ENCODE results near the gene SCN11A. TPM values are rescaled to one million over a fixed set of nuclear protein-coding genes. Genes with fewer than 3 reads are reported as not detected.
"Not testable (repeated sequence)": the region's sequence is repeated elsewhere in the genome, so short reads cannot be mapped to it uniquely, and the experiment has no call there.

The SCN11A gene
- total RNA-seq, 1 experiment from 2014 or later: not detected

DNA sequence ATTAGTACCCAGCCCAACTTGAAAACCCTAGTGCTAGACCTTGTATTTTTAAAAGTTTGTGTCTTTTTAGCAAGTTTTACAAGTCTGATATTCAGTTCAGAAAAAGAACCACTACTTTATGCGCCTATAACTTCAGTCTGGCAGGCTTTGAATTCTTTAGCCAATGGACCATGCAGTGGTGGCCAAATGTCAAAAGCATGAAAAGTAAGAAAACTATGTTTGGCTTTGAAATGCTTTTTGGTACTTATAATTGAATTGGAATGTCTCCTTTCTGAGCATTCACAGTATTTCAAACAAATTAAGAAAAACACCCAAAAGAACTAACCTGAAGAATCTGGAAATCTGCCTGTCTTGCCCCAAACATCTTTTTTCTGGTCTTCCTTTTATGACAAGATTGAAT is 12.9 kb upstream of the SCN11A start:
- no peak for DNase-seq
- Histone ChIP-seq H3K27me3 (ENCODE audit: insufficient read depth, low read depth) (no peaks in the 10 kb centered on the region), H3F3A (ENCODE audit: insufficient read depth, low read depth) (no peaks in the 10 kb centered on the region), H3K4me2 (no peak overlapping the region), H3K4me3 (no peak overlapping the region), H3K27ac (no peak overlapping the region), H3K79me2 (ENCODE audit: low read depth) (no peaks in the 10 kb centered on the region), H4K20me1 (ENCODE audit: insufficient read depth) (peaks cover 14% of the 10 kb centered on the region), H3K9me3 (ENCODE audit: insufficient read depth, low read depth) (no peaks in the 10 kb centered on the region), H3K9me2 (ENCODE audit: insufficient read depth) (no peaks in the 10 kb centered on the region), H2AFZ (no peak overlapping the region), H3K4me1 (replicated peaks; ENCODE audit: insufficient read depth) (no peaks in the 10 kb centered on the region), H3K36me3 (ENCODE audit: low read depth) (no peaks in the 10 kb centered on the region)
- intact Hi-C loops (cut with micrococcal nuclease; ENCODE audit: unreplicated experiment): no loop called here
- TF ChIP-seq, protein P1, sequence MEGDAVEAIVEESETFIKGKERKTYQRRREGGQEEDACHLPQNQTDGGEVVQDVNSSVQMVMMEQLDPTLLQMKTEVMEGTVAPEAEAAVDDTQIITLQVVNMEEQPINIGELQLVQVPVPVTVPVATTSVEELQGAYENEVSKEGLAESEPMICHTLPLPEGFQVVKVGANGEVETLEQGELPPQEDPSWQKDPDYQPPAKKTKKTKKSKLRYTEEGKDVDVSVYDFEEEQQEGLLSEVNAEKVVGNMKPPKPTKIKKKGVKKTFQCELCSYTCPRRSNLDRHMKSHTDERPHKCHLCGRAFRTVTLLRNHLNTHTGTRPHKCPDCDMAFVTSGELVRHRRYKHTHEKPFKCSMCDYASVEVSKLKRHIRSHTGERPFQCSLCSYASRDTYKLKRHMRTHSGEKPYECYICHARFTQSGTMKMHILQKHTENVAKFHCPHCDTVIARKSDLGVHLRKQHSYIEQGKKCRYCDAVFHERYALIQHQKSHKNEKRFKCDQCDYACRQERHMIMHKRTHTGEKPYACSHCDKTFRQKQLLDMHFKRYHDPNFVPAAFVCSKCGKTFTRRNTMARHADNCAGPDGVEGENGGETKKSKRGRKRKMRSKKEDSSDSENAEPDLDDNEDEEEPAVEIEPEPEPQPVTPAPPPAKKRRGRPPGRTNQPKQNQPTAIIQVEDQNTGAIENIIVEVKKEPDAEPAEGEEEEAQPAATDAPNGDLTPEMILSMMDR (conservative IDR thresholded peaks at IDR 0.05): no peak
- no peak for TF ChIP-seq EZH2 (IDR thresholded peaks at IDR 0.05; ENCODE audit: low read depth)
- POLR2A ChIA-PET (ENCODE audit: unreplicated experiment): no interaction called here
- BruUV-seq (replicated peaks): no TSS peak
- CTCF ChIA-PET: no interaction called here

DNA sequence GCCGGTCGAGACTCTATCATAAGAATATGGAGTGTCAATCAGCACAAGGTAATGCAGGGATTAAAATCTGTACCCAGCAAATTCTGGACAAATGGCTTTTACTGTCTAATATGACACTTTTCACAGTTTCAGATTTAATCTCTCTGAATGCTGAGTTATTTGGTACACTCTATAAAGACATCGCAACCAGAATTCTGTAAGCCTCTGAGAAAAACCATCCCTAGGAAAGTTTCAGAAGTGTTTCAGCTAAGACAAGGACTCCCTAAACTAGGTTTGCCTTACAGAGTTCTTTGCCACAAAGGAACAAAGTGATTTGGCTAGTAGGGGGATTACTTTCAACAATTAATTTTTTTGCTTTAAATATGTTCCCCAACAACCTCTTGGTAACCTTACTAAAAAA is 11.4 kb upstream of the SCN11A start:
- DNase-seq: no peak
- Histone ChIP-seq H3F3A (ENCODE audit: insufficient read depth, low read depth) (no peaks in the 10 kb centered on the region), H3K27ac (no peak overlapping the region), H3K9me2 (ENCODE audit: insufficient read depth) (no peaks in the 10 kb centered on the region), H2AFZ (no peak overlapping the region), H3K9me3 (ENCODE audit: insufficient read depth, low read depth) (no peaks in the 10 kb centered on the region), H3K4me2 (no peak overlapping the region), H3K4me1 (replicated peaks; ENCODE audit: insufficient read depth) (no peaks in the 10 kb centered on the region), H3K27me3 (ENCODE audit: insufficient read depth, low read depth) (no peaks in the 10 kb centered on the region), H3K36me3 (ENCODE audit: low read depth) (no peaks in the 10 kb centered on the region), H4K20me1 (ENCODE audit: insufficient read depth) (peaks cover 14% of the 10 kb centered on the region), H3K79me2 (ENCODE audit: low read depth) (no peaks in the 10 kb centered on the region; the same call in 1 of the 2 replicates), H3K4me3 (no peak overlapping the region)
- TF ChIP-seq EZH2 (IDR thresholded peaks at IDR 0.05; ENCODE audit: low read depth): no peak
- TF ChIP-seq, protein P1 (conservative IDR thresholded peaks at IDR 0.05): no peak
- CTCF ChIA-PET: no interaction called here
- intact Hi-C loops (cut with micrococcal nuclease; ENCODE audit: unreplicated experiment): no loop called here
- POLR2A ChIA-PET (ENCODE audit: unreplicated experiment): no interaction called here
- BruUV-seq (replicated peaks): no TSS peak

DNA sequence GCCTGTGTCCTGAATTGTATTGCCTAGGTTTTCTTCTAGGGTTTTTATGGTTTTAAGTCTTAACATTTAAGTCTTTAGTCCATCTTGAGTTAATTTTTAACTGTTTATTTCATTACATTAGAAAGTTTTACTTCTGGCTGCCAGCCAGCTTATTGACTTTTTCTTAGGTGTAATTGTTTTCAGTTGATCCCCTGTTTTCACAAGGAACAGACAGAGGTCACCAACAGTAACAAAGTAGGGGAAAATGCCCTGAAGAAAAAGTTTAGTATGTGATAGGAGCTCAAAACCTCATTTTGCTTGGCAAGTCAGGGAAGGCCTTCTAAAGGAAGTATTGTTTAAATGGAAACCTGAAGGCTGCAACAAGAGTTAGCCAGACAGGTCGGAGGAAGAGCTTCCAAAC is 10.4 kb upstream of the SCN11A start:
- POLR2A ChIA-PET (ENCODE audit: unreplicated experiment): no interaction called here

DNA sequence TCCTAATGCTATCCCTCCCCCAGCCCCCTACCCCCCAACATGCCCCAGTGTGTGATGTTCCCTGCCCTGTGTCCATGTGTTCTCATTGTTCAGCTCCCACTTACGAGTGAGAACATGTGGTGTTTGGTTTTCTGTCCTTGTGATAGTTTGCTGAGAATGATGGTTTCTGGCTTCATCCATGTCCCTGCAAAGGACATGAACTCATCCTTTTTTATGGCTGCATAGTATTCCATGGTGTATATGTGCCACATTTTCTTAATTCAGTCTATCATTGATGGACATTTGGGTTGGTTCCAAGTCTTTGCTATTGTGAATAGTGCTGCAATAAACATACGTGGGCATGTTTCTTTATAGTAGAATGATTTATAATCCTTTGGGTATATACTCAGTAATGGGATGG is 9.5 kb upstream of the SCN11A start:
- H3K27me3 ChIP-seq (ENCODE audit: insufficient read depth, low read depth); POLR2A ChIA-PET (ENCODE audit: unreplicated experiment); H3K4me3 ChIP-seq; H3K9me2 ChIP-seq (ENCODE audit: insufficient read depth); H3K27ac ChIP-seq; H3K4me2 ChIP-seq; DNase-seq; BruUV-seq (replicated peaks); H3K36me3 ChIP-seq (ENCODE audit: low read depth); intact Hi-C loops (cut with micrococcal nuclease; ENCODE audit: unreplicated experiment); H3F3A ChIP-seq (ENCODE audit: insufficient read depth, low read depth); H3K9me3 ChIP-seq (ENCODE audit: insufficient read depth, low read depth); H3K79me2 ChIP-seq (ENCODE audit: low read depth); H2AFZ ChIP-seq; H3K4me1 ChIP-seq (replicated peaks; ENCODE audit: insufficient read depth); CTCF ChIA-PET: not testable (repeated sequence)
- H4K20me1 ChIP-seq (ENCODE audit: insufficient read depth): peaks cover 14% of the 10 kb centered on the region

More for the DNA sequence above, 10.4 kb upstream of the SCN11A start:
- no peak overlapping the region for H3K4me3 ChIP-seq
- TF ChIP-seq, protein P1 (conservative IDR thresholded peaks at IDR 0.05): no peak
- TF ChIP-seq EZH2 (IDR thresholded peaks at IDR 0.05; ENCODE audit: low read depth): no peak
- peaks cover 14% of the 10 kb centered on the region for H4K20me1 ChIP-seq (ENCODE audit: insufficient read depth)
- no peak overlapping the region for H2AFZ ChIP-seq
- no peak overlapping the region for H3K4me2 ChIP-seq
- H3K27ac ChIP-seq: no peak overlapping the region
- no peaks in the 10 kb centered on the region for H3K9me3 ChIP-seq (ENCODE audit: insufficient read depth, low read depth)
- no peaks in the 10 kb centered on the region; the same call in 1 of the 2 replicates for H3K79me2 ChIP-seq (ENCODE audit: low read depth)
- intact Hi-C loops (cut with micrococcal nuclease; ENCODE audit: unreplicated experiment): no loop called here
- H3K36me3 ChIP-seq (ENCODE audit: low read depth): no peaks in the 10 kb centered on the region
- BruUV-seq (replicated peaks): no TSS peak
- no peaks in the 10 kb centered on the region for H3K9me2 ChIP-seq (ENCODE audit: insufficient read depth)
- CTCF ChIA-PET: no interaction called here
- H3K27me3 ChIP-seq (ENCODE audit: insufficient read depth, low read depth): no peaks in the 10 kb centered on the region
- no peak for DNase-seq
- H3K4me1 ChIP-seq (replicated peaks; ENCODE audit: insufficient read depth): no peaks in the 10 kb centered on the region
- H3F3A ChIP-seq (ENCODE audit: insufficient read depth, low read depth): no peaks in the 10 kb centered on the region
